ENCODE measurements around the gene TPRN.

TPRN gene

GRCh38 chr9:137145731-137146526 is 54.6 kb downstream of the TPRN start:
- Histone ChIP-seq H3K9ac (ENCODE audit: low read length) (no peak overlapping the region), H3K4me1 (ENCODE audit: control insufficient read depth, insufficient read depth, low read length) (no peaks in the 10 kb centered on the region), H3K4me3 (ENCODE audit: low read length) (no peak overlapping the region), H3K36me3 (ENCODE audit: control insufficient read depth, insufficient read depth, low read length, severe bottlenecking) (no peaks in the 10 kb centered on the region), H3K9me3 (ENCODE audit: control insufficient read depth, low read length) (no peaks in the 10 kb centered on the region), H3K27me3 (replicated peaks; ENCODE audit: control insufficient read depth, insufficient read depth, low read length) (peaks cover 38% of the 10 kb centered on the region)
- no peak for DNase-seq (ENCODE audit: low read depth)

- no peak overlapping the region for H3K9ac ChIP-seq (ENCODE audit: low read length)
- peaks cover 54% of the 10 kb centered on the region for H3K27me3 ChIP-seq (replicated peaks; ENCODE audit: control insufficient read depth, insufficient read depth, low read length)
- no peak for DNase-seq (ENCODE audit: low read depth)
- H3K4me1 ChIP-seq (ENCODE audit: control insufficient read depth, insufficient read depth, low read length), result no peaks in the 10 kb centered on the region
- no peak overlapping the region for H3K4me3 ChIP-seq (ENCODE audit: low read length)
- H3K9me3 ChIP-seq (ENCODE audit: control insufficient read depth, low read length), result no peaks in the 10 kb centered on the region
- H3K36me3 ChIP-seq (ENCODE audit: control insufficient read depth, insufficient read depth, low read length, severe bottlenecking), result no peaks in the 10 kb centered on the region
Observed at GRCh38 chr9:137143459-137143858, 57.1 kb downstream of the TPRN start.

- Histone ChIP-seq H3K4me3 (ENCODE audit: low read length) (no peak overlapping the region), H3K36me3 (ENCODE audit: control insufficient read depth, insufficient read depth, low read length, severe bottlenecking) (no peaks in the 10 kb centered on the region), H3K4me1 (ENCODE audit: control insufficient read depth, insufficient read depth, low read length) (no peaks in the 10 kb centered on the region), H3K27me3 (replicated peaks; ENCODE audit: control insufficient read depth, insufficient read depth, low read length) (peaks cover 55% of the 10 kb centered on the region), H3K9me3 (ENCODE audit: control insufficient read depth, low read length) (no peaks in the 10 kb centered on the region), H3K9ac (ENCODE audit: low read length) (no peak overlapping the region)
- no peak for DNase-seq (ENCODE audit: low read depth)
Observed at GRCh38 chr9:137141976-137142936, 58.3 kb downstream of the TPRN start.

Measured in adipocyte (in vitro differentiated cells).